K562 (cell line): ENCODE measurements around the gene ACBD6. TPM values are rescaled to one million over a fixed set of nuclear protein-coding genes. Genes with fewer than 3 reads are reported as not detected.

ENCODE experiments used
- ATAC-seq: fragments of 200-7000 bp; cut with Tn5 transposase; 3 replicates; pipeline ENCODE4 v1.9.1; 2020; ENCODE audit warnings: moderate library complexity
- BruUV-seq: library from RNA; stranded (reverse); fragments of 400-500 nt; replicated peaks from 2 replicates; lab custom pipeline; 2021; lab: Mats Ljungman, UMichigan
- CTCF ChIA-PET: fragments of 300-600 bp; formaldehyde crosslinking; extraction: SDS; loops from one replicate; lab custom pipeline; 2021; ENCODE audit warnings: low intra/inter-chr PET ratio; lab: Yijun Ruan, JAX
- POLR2A ChIA-PET: fragments of 300-600, 350-650 bp; sonication (Branson Sonifier 250); formaldehyde crosslinking; extraction: SDS; loops from one replicate; lab custom pipeline; 2021; ENCODE audit warnings: antibody characterized with exemption, inconsistent platforms; lab: Yijun Ruan, JAX
- DNase-seq, 4 experiments: peaks; one replicate each; pipeline versions ENCODE4 v3.0.0 to v3.0.0-alpha.2; 2011 to 2018; ENCODE audit warnings: low spot score in 3 of 4, mixed read lengths in 3 of 4; ENCODE audit errors: extremely low read depth in 1 of 4
- FAIRE-seq: peaks from 2 replicates; lab custom pipeline; 2011; peaks lifted over from hg19 to GRCh38; lab: Jason Lieb, UNC
- H2AFZ ChIP-seq: 2 replicates; pipeline ENCODE4 v1.6.0; 2011; ENCODE audit warnings: low read depth, low read length, control low read depth, inconsistent platforms
- H3K27ac ChIP-seq: fragments of 200-600 bp; 3 replicates; pipeline ENCODE4 v1.8.0; 2011; ENCODE audit warnings: low read depth, mild to moderate bottlenecking, control low read depth, inconsistent platforms, low read length, moderate library complexity, mixed read lengths; ENCODE audit errors: extremely low read depth
- H3K27me3 ChIP-seq, 2 experiments: fragments of 300-600 bp in 1 of 2; 2 replicates in 1 of 2; 3 replicates in 1 of 2; pipeline versions ENCODE4 v1.6.0 to v1.8.0; 2011; ENCODE audit warnings: inconsistent platforms in 2 of 2, low read length in 2 of 2, mild to moderate bottlenecking in 1 of 2, mixed read lengths in 1 of 2, moderate library complexity in 1 of 2; ENCODE audit not compliant: control insufficient read depth in 2 of 2, insufficient read depth in 2 of 2
- H3K36me3 ChIP-seq: fragments of 300-600 bp; 3 replicates; pipeline ENCODE4 v1.8.0; 2011; ENCODE audit warnings: mild to moderate bottlenecking, low read length, inconsistent platforms; ENCODE audit not compliant: control insufficient read depth, insufficient read depth
- H3K4me1 ChIP-seq, 2 experiments: fragments of 200-600 bp in 1 of 2; replicated peaks in 1 of 2; 2 replicates in 1 of 2; 3 replicates in 1 of 2; pipeline versions ENCODE4 v1.5.1 to v1.8.0; 2011; ENCODE audit warnings: inconsistent platforms in 2 of 2, low read length in 2 of 2, mild to moderate bottlenecking in 1 of 2, mixed read lengths in 1 of 2, moderate library complexity in 1 of 2; ENCODE audit not compliant: control insufficient read depth in 2 of 2, insufficient read depth in 2 of 2
- H3K4me2 ChIP-seq: 2 replicates; pipeline ENCODE4 v1.6.1; 2011; ENCODE audit warnings: low read length, control low read depth, inconsistent platforms, mixed read lengths; ENCODE audit not compliant: insufficient read depth
- H3K4me3 ChIP-seq: fragments of 200-600 bp; sonication (generic), shearing (Covaris generic); 2 replicates; pipeline ENCODE4 v1.5.1; 2016; ENCODE audit warnings: control low read depth, inconsistent platforms
- H3K79me2 ChIP-seq: fragments of 200-600 bp; 3 replicates; pipeline ENCODE4 v1.8.0; 2011; ENCODE audit warnings: low read length, inconsistent platforms; ENCODE audit not compliant: control insufficient read depth, insufficient read depth
- H3K9ac ChIP-seq, 2 experiments: 2 replicates each; pipeline versions ENCODE4 v1.6.0 to v1.6.1; 2011; ENCODE audit warnings: low read depth in 2 of 2, low read length in 2 of 2, control low read depth in 1 of 2, inconsistent platforms in 1 of 2, mild to moderate bottlenecking in 1 of 2, mixed read lengths in 1 of 2; ENCODE audit not compliant: insufficient read depth in 1 of 2
- H3K9me1 ChIP-seq: one replicate; pipeline ENCODE4 v1.6.0; 2011; ENCODE audit warnings: inconsistent platforms, mild to moderate bottlenecking, low read length, moderate library complexity; ENCODE audit not compliant: control insufficient read depth, insufficient read depth
- H3K9me3 ChIP-seq: replicated peaks from 2 replicates; pipeline ENCODE4 v1.5.1; 2011; ENCODE audit warnings: low read depth, low read length, inconsistent platforms; ENCODE audit not compliant: control insufficient read depth, insufficient read depth
- H4K20me1 ChIP-seq: replicated peaks from 2 replicates; pipeline ENCODE4 v1.6.1; 2011; ENCODE audit warnings: low read length, inconsistent platforms, mixed read lengths; ENCODE audit not compliant: control insufficient read depth, insufficient read depth
- NR2C2 ChIP-seq, 2 experiments: fragments of 200-800 bp in 1 of 2; sonication (Bioruptor generic) in 1 of 2; sonication (generic) in 1 of 2; formaldehyde crosslinking in 1 of 2; IDR thresholded peaks; 2 replicates each; pipeline versions ENCODE4 v1.6.1 to v1.8.0; 2016 to 2022; ENCODE audit warnings: mild to moderate bottlenecking in 1 of 2, missing compliant biosample characterization in 1 of 2, missing genetic modification characterization in 1 of 2, missing genetic modification reagents in 1 of 2
- RB1 ChIP-seq: fragments of 450-650 bp; IDR thresholded peaks from 2 replicates; pipeline ENCODE4 v1.6.1; 2017; ENCODE audit warnings: low read depth, mild to moderate bottlenecking
- WGBS: fragments of 100-300 bp; shearing (Covaris generic); methylation state at CpG from one replicate; pipeline ENCODE4 v1.1.6; 2016; ENCODE audit warnings: low coverage, mixed read lengths; ENCODE audit not compliant: insufficient coverage; ENCODE audit errors: missing lambda C conversion rate; 5-methylcytosine and 5-hydroxymethylcytosine counted together
- in situ Hi-C: fragments of 300-500 bp; cut with MboI; formaldehyde crosslinking; loops from 4 replicates; pipeline ENCODE4 v1.15.0; 2018; ENCODE audit warnings: inconsistent platforms, mixed read lengths
- intact Hi-C: fragments of 100-400 bp; cut with micrococcal nuclease; formaldehyde crosslinking; loops from 2 replicates; pipeline ENCODE4 v1.14.2; 2022
- polyA plus RNA-seq, 8 experiments: library from polyadenylated mRNA; depleted of rRNA in 4 of 8; stranded (reverse) in 5 of 8; unstranded in 3 of 8; fragments of >200 nt; fragmentation: Nextera tagmentation in 2 of 8; fragmentation: Illumina TruSeq in 1 of 8; extraction: Ambion mirVana in 2 of 8; extraction: Trizol in 1 of 8; gene quantifications; 2 replicates each; pipeline versions ENCODE4 v1.2.1 to v1.2.3, GENCODE V29; 2011 to 2014; ENCODE audit warnings: inconsistent platforms in 1 of 8, missing spikeins in 1 of 8
- total RNA-seq, 7 experiments: library from RNA; depleted of rRNA in 6 of 7; stranded (reverse); fragments of >200 nt in 6 of 7; fragmentation: Illumina TruSeq in 2 of 7; extraction: Trizol in 2 of 7; gene quantifications; 2 replicates each; pipeline versions ENCODE4 v1.2.1 to v1.2.3, GENCODE V29; 2011 to 2021; ENCODE audit warnings: low replicate concordance in 1 of 7

Gene ACBD6
- total and polyA plus RNA-seq, 9 of the 15 experiments (the other 6 are each of a cell fraction or from before 2014, with no cell fraction given), result 16.9 to 107 (median 77.7) TPM

DNA sequence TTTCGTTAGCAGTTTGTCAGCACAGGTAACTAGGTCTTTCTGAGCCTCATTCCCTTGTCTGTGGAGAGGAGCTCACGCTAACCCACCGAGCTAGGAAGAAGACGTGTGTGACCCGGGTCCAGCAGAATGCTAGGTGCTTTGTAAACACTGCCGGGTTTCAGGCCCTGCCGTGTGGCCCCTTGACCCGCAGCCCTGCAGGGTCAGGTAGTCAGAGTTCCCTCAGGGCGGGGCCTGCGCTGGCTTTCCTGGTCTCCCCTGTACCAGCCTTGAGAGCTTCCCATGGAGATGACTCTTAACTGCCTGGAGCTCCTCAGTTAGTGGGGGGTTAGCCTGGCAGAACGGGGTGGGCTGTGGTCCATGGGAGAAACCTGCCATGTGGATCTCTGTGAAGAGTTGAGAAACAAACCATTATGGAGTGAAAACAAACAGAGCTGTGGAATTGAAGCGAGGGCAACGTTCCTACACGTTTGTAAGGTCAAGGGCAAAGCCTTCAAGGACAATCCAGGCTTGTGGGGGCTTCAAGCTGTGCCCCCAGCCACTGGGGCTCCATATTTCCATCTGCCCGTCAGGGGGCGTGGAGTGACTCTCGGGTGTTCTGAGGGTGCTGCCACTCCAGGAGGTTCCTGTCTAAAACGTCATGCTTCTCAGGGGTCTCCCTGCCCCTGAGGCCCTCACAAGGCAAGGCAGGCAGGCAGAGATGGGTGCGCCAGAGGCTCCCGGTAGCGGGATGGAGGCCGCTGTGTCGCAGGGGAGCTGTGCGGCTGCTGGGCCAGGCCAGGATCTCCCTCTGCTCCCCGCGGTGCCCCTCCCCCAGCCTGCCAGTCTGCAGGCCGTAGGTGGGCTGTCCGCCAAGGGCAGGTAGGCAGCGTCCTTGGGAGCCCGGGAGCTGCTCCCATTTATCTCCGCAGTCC is 248.5 kb downstream of the ACBD6 start:
- no TSS peak for BruUV-seq
- H3K9ac ChIP-seq, result no peak overlapping the region; a peak in 1 of 4 replicates
- H3K9me1 ChIP-seq, result no peaks in the 10 kb centered on the region
- FAIRE-seq (no peak), DNase-seq (no peak), ATAC-seq (no peak)
- no peak overlapping the region for H3K4me3 ChIP-seq
- H3K27ac ChIP-seq, result no peak overlapping the region
- 28% methylated on average over 31 of the region's 31 CpGs for WGBS
- in situ Hi-C loops, result loop anchor here (5.0 to 25.0 kb wide), 3 partner anchors 163 to 908 kb away; no protein-coding TSS in a partner anchor
- POLR2A ChIA-PET, result interaction anchor here (0.6 to 1.4 kb wide), 3 partner anchors 14 to 521 kb away, joined by 3 to 6 read pairs (median 3); no protein-coding TSS in a partner anchor
- CTCF ChIA-PET, result interaction anchor here (1.4 to 4.2 kb wide), 4 partner anchors 159 to 229 kb away, joined by 5 to 41 read pairs (median 16); no protein-coding TSS in a partner anchor
- H3K27me3 ChIP-seq, result peaks cover 23 to 55% of the 10 kb centered on the region in 2 experiments; a peak in 4 of 5 replicates
- no peak overlapping the region for H2AFZ ChIP-seq
- no peaks in the 10 kb centered on the region for H3K79me2 ChIP-seq
- H4K20me1 ChIP-seq, result peaks cover 4% of the 10 kb centered on the region; the same call in 1 of the 2 replicates
- no peaks in the 10 kb centered on the region for H3K9me3 ChIP-seq
- TF ChIP-seq NR2C2 (CRISPR knock-in tag; IDR thresholded peaks at IDR 0.05), result 0 out of 2 replicates have a peak, but pooled peaks have one; percentile 19
- no peak for TF ChIP-seq NR2C2 (tag; IDR thresholded peaks at IDR 0.05)
- TF ChIP-seq RB1, result no peak
- peaks cover 0 to 22% of the 10 kb centered on the region in 2 experiments; a peak in 3 of 5 replicates for H3K4me1 ChIP-seq
- intact Hi-C loops, result loop anchor here (2.0 to 5.0 kb wide), 2 partner anchors 65 to 113 kb away; no protein-coding TSS in a partner anchor
- no peak overlapping the region for H3K4me2 ChIP-seq
- no peaks in the 10 kb centered on the region for H3K36me3 ChIP-seq
